H1 (cell line): Measurements from ENCODE around the gene THEM5. TPM values are rescaled to one million over a fixed set of nuclear protein-coding genes. Genes with fewer than 3 reads are reported as not detected.

ENCODE experiments used
- CTCF ChIA-PET: fragments of 300-600 bp; sonication (Branson Sonifier 250); formaldehyde crosslinking; loops from one replicate; lab custom pipeline; 2021; ENCODE audit not compliant: partially characterized antibody; lab: Charles Lee
- POLR2A ChIA-PET: fragments of 300-600 bp; sonication (Branson Sonifier 250); formaldehyde crosslinking; loops from one replicate; lab custom pipeline; 2021; ENCODE audit warnings: inconsistent platforms; ENCODE audit not compliant: partially characterized antibody; lab: Charles Lee
- DNase-seq, 2 experiments: peaks; one replicate each; pipeline versions ENCODE4 v3.0.0 to v3.0.0-alpha.2; 2010 to 2022; ENCODE audit warnings: low spot score in 2 of 2, low read depth in 1 of 2, mixed read lengths in 1 of 2
- FAIRE-seq: peaks from 2 replicates; lab custom pipeline; 2011; peaks lifted over from hg19 to GRCh38; lab: Jason Lieb, UNC
- H2AFZ ChIP-seq: 2 replicates; pipeline ENCODE4 v1.8.1; 2012; ENCODE audit warnings: low read length, inconsistent platforms
- H2AK5ac ChIP-seq: 2 replicates; pipeline ENCODE4 v1.6.1; 2013; ENCODE audit warnings: low read depth, low read length
- H2BK120ac ChIP-seq: replicated peaks from 2 replicates; pipeline ENCODE3; 2013; ENCODE audit warnings: low read depth, low read length, inconsistent platforms
- H2BK12ac ChIP-seq: 2 replicates; pipeline ENCODE4 v1.6.1; 2013; ENCODE audit warnings: low read depth, low read length
- H2BK15ac ChIP-seq: 2 replicates; pipeline ENCODE4 v1.6.1; 2013; ENCODE audit warnings: low read length
- H2BK20ac ChIP-seq: 2 replicates; pipeline ENCODE4 v1.6.1; 2013; ENCODE audit warnings: low read length
- H2BK5ac ChIP-seq: 2 replicates; pipeline ENCODE4 v1.6.1; 2013; ENCODE audit warnings: low read depth, low read length
- H3K14ac ChIP-seq: 2 replicates; pipeline ENCODE4 v1.6.1; 2013; ENCODE audit warnings: inconsistent platforms; ENCODE audit not compliant: insufficient read length
- H3K18ac ChIP-seq: 2 replicates; pipeline ENCODE4 v1.6.1; 2013; ENCODE audit warnings: low read length; ENCODE audit errors: extremely low read depth
- H3K23ac ChIP-seq: 2 replicates; pipeline ENCODE4 v1.6.1; 2013; ENCODE audit warnings: inconsistent platforms; ENCODE audit not compliant: insufficient read length
- H3K23me2 ChIP-seq: 2 replicates; pipeline ENCODE4 v1.6.1; 2013; ENCODE audit warnings: low read depth, low read length
- H3K27ac ChIP-seq: 2 replicates; pipeline ENCODE4 v1.6.1; 2011; ENCODE audit warnings: low read depth, low read length, inconsistent platforms
- H3K27me3 ChIP-seq, 4 experiments: replicated peaks in 1 of 4; 1 replicate in 1 of 4; 2 replicates in 3 of 4; pipeline versions ENCODE4 v1.6.1 to v1.8.1; 2011 to 2013; ENCODE audit warnings: low read length in 3 of 4, mild to moderate bottlenecking in 3 of 4, inconsistent platforms in 2 of 4, mixed read lengths in 2 of 4, moderate library complexity in 1 of 4; ENCODE audit not compliant: control insufficient read depth in 3 of 4, insufficient read depth in 3 of 4; ENCODE audit errors: extremely low read depth in 1 of 4
- H3K36me3 ChIP-seq, 4 experiments: 2 replicates each; pipeline versions ENCODE4 v1.6.1 to v1.8.1; 2011 to 2013; ENCODE audit warnings: mild to moderate bottlenecking in 4 of 4, low read length in 3 of 4, moderate library complexity in 2 of 4, control low read depth in 1 of 4, inconsistent platforms in 1 of 4; ENCODE audit not compliant: insufficient read depth in 4 of 4, control insufficient read depth in 2 of 4
- H3K4ac ChIP-seq: replicated peaks from 2 replicates; pipeline ENCODE3; 2013; ENCODE audit warnings: low read length, low read depth, mixed read lengths, inconsistent platforms; ENCODE audit not compliant: insufficient read length
- H3K4me1 ChIP-seq, 4 experiments: replicated peaks in 1 of 4; 1 replicate in 1 of 4; 2 replicates in 3 of 4; pipeline versions ENCODE4 v1.6.1 to v1.8.1; 2011 to 2013; ENCODE audit warnings: low read length in 3 of 4, inconsistent platforms in 2 of 4, mixed read lengths in 1 of 4; ENCODE audit not compliant: insufficient read depth in 4 of 4, control insufficient read depth in 3 of 4
- H3K4me2 ChIP-seq, 2 experiments: 2 replicates each; pipeline versions ENCODE4 v1.6.1 to v1.8.1; 2011 to 2013; ENCODE audit warnings: low read depth in 2 of 2, low read length in 2 of 2, control low read depth in 1 of 2, inconsistent platforms in 1 of 2, mild to moderate bottlenecking in 1 of 2; ENCODE audit not compliant: insufficient read depth in 1 of 2
- H3K4me3 ChIP-seq, 4 experiments: fragments of 200-600, 300-600 bp in 1 of 4; sonication (generic), shearing (Covaris generic), sonication (Bioruptor Twin) in 1 of 4; 2 replicates each; pipeline versions ENCODE4 v1.5.1 to v1.8.1; 2011 to 2016; ENCODE audit warnings: low read length in 4 of 4, low read depth in 3 of 4, control low read depth in 2 of 4, inconsistent platforms in 2 of 4, mild to moderate bottlenecking in 2 of 4, mixed read lengths in 1 of 4, moderate library complexity in 1 of 4; ENCODE audit not compliant: insufficient read depth in 2 of 4; ENCODE audit errors: extremely low read depth in 1 of 4
- H3K56ac ChIP-seq: replicated peaks from 2 replicates; pipeline ENCODE3; 2013; ENCODE audit warnings: low read depth, mild to moderate bottlenecking, mixed read lengths, low read length, inconsistent platforms; ENCODE audit not compliant: insufficient read length
- H3K79me1 ChIP-seq: 2 replicates; pipeline ENCODE4 v1.6.1; 2013; ENCODE audit warnings: low read depth, low read length, control low read depth
- H3K79me2 ChIP-seq, 2 experiments: 2 replicates each; pipeline versions ENCODE4 v1.6.1 to v1.8.1; 2012 to 2013; ENCODE audit warnings: low read length in 2 of 2, mild to moderate bottlenecking in 2 of 2, inconsistent platforms in 1 of 2; ENCODE audit not compliant: insufficient read depth in 2 of 2, control insufficient read depth in 1 of 2
- H3K9ac ChIP-seq, 4 experiments: replicated peaks in 1 of 4; 1 replicate in 1 of 4; 2 replicates in 3 of 4; pipeline versions ENCODE4 v1.6.1 to v1.8.1; 2011 to 2013; ENCODE audit warnings: low read depth in 3 of 4, low read length in 3 of 4, control low read depth in 2 of 4, mild to moderate bottlenecking in 2 of 4, moderate library complexity in 2 of 4, inconsistent platforms in 1 of 4; ENCODE audit errors: extremely low read depth in 1 of 4
- H3K9me3 ChIP-seq, 2 experiments: 2 replicates each; pipeline versions ENCODE4 v1.6.1 to v1.8.1; 2012 to 2013; ENCODE audit warnings: mild to moderate bottlenecking in 2 of 2, moderate library complexity in 2 of 2, control low read depth in 1 of 2, inconsistent platforms in 1 of 2, low read depth in 1 of 2, low read length in 1 of 2, mixed read lengths in 1 of 2; ENCODE audit not compliant: insufficient read depth in 2 of 2
- H4K20me1 ChIP-seq, 2 experiments: replicated peaks in 1 of 2; 2 replicates each; pipeline versions ENCODE3 to v1.8.1; 2011 to 2013; ENCODE audit warnings: inconsistent platforms in 2 of 2, low read length in 2 of 2, mild to moderate bottlenecking in 1 of 2; ENCODE audit not compliant: insufficient read depth in 2 of 2, control insufficient read depth in 1 of 2
- H4K5ac ChIP-seq: 2 replicates; pipeline ENCODE4 v1.6.1; 2013; ENCODE audit warnings: low read length, low read depth, mixed read lengths, inconsistent platforms; ENCODE audit not compliant: insufficient read length
- H4K8ac ChIP-seq: 2 replicates; pipeline ENCODE4 v1.8.0; 2013; ENCODE audit warnings: mild to moderate bottlenecking, moderate library complexity, low read length, inconsistent platforms; ENCODE audit not compliant: insufficient read depth; ENCODE audit errors: extremely low read depth
- H4K91ac ChIP-seq: replicated peaks from 2 replicates; pipeline ENCODE3; 2013; ENCODE audit warnings: low read length, mixed read lengths, inconsistent platforms; ENCODE audit not compliant: insufficient read length
- ATF2 ChIP-seq: IDR thresholded peaks from 2 replicates; pipeline ENCODE4 v1.6.1; 2012; ENCODE audit warnings: low read length, inconsistent platforms
- E2F6 ChIP-seq: IDR thresholded peaks from 2 replicates; pipeline ENCODE4 v1.6.1; 2012; ENCODE audit warnings: inconsistent platforms
- EZH2 ChIP-seq: fragments of 200-600 bp; sonication (generic); IDR thresholded peaks from 2 replicates; pipeline ENCODE4 v1.7.1; 2012; ENCODE audit warnings: low read depth, mild to moderate bottlenecking, moderate library complexity, low read length, inconsistent platforms; ENCODE audit not compliant: severe bottlenecking
- GABPA ChIP-seq: IDR thresholded peaks from 2 replicates; pipeline ENCODE4 v1.6.1; 2011; ENCODE audit warnings: mild to moderate bottlenecking, low read length, moderate library complexity, borderline replicate concordance; ENCODE audit not compliant: insufficient read depth
- KDM1A ChIP-seq: fragments of 200-600, 300-600 bp; sonication (generic); IDR thresholded peaks from 2 replicates; pipeline ENCODE4 v1.7.1; 2016; ENCODE audit warnings: mild to moderate bottlenecking, low read length, borderline replicate concordance
- RAD21 ChIP-seq, 2 experiments: IDR thresholded peaks in 1 of 2; conservative IDR thresholded peaks in 1 of 2; 2 replicates each; pipeline ENCODE4 v1.6.1; 2011; ENCODE audit warnings: low read depth in 2 of 2, low read length in 2 of 2, improper control_type of control experiment in 1 of 2, inconsistent platforms in 1 of 2, mild to moderate bottlenecking in 1 of 2, moderate library complexity in 1 of 2
- RNF2 ChIP-seq: fragments of 200-900, 300-1000 bp; sonication (generic); IDR thresholded peaks from 2 replicates; pipeline ENCODE4 v1.7.1; 2016; ENCODE audit warnings: borderline replicate concordance, low read depth, mild to moderate bottlenecking, antibody characterized with exemption, low read length; ENCODE audit not compliant: poor library complexity, severe bottlenecking; ENCODE audit errors: missing control alignments
- SAP30 ChIP-seq: fragments of 300-600 bp; sonication (generic); IDR thresholded peaks from 2 replicates; pipeline ENCODE4 v1.7.1; 2012; ENCODE audit warnings: low read length, moderate library complexity, mild to moderate bottlenecking, inconsistent platforms; ENCODE audit not compliant: insufficient read depth, insufficient replicate concordance
- ZNF274 ChIP-seq: IDR thresholded peaks from 2 replicates; pipeline ENCODE4 v1.7.0; 2012; ENCODE audit warnings: low read length, borderline replicate concordance; ENCODE audit errors: extremely low read depth
- WGBS, 2 experiments: shearing (Covaris generic) in 1 of 2; methylation state at CpG; one replicate each; pipeline versions ENCODE4 v1.1.6 to v1.1.7; 2013 to 2015; ENCODE audit warnings: low lambda C conversion rate in 2 of 2, mixed read lengths in 2 of 2, inconsistent platforms in 1 of 2, low coverage in 1 of 2, missing lambda C conversion rate in 1 of 2; ENCODE audit not compliant: insufficient replicate concordance in 2 of 2, insufficient coverage in 1 of 2, insufficient read length in 1 of 2; ENCODE audit errors: extremely low coverage in 1 of 2, missing lambda C conversion rate in 1 of 2; 5-methylcytosine and 5-hydroxymethylcytosine counted together
- polyA plus RNA-seq, 7 experiments: library from polyadenylated mRNA; depleted of rRNA in 3 of 7; stranded (reverse) in 5 of 7; unstranded in 2 of 7; fragments of >200 nt in 5 of 7; fragments of 200-250 nt in 2 of 7; gene quantifications; 1 replicate in 5 of 7; 2 replicates in 1 of 7; 4 replicates in 1 of 7; pipeline versions ENCODE4 v1.2.1 to v1.2.3, GENCODE V29; 2011 to 2013; ENCODE audit warnings: missing spikeins in 2 of 7, mixed read lengths in 2 of 7
- total RNA-seq: library from RNA; stranded (reverse); fragmentation: NEBNext Ultra II Directional; extraction: Animal tissue kit (Norgen Biotek cat#: 25700); gene quantifications from 2 replicates; pipeline ENCODE4 v1.2.1, GENCODE V29; 2021

THEM5 gene
- total and polyA plus RNA-seq, 2 of the 8 experiments (the other 6 are each of a cell fraction or from before 2014, with no cell fraction given) = not detected

GRCh38 chr1:151837884-151838221 is 15.7 kb downstream of the THEM5 start:
- H3K23ac ChIP-seq = no peak overlapping the region
- H3K27ac ChIP-seq = no peak overlapping the region
- 11% methylated on average over 15 of the region's 26 CpGs; no CpG with 5 or more reads in 1 of the 2 experiments for WGBS, 2 experiments
- H2BK20ac ChIP-seq = no peak overlapping the region
- H3K4me2 ChIP-seq = peak overlapping the region; percentile 77 to 93
- DNase-seq (no peak), FAIRE-seq (no peak)
- no peaks in the 10 kb centered on the region for H3K79me2 ChIP-seq
- ChIA-PET POLR2A (interaction anchor here (1.1 to 5.0 kb wide), 3 partner anchors 11 to 123 kb away, joined by 3 to 19 read pairs (median 14); partner anchors contain the start of gene THEM5), CTCF (interaction anchor here (1.2 to 2.2 kb wide), 2 partner anchors 8 to 70 kb away, joined by 3 to 7 read pairs; no protein-coding TSS in a partner anchor)
- 0 out of 2 replicates have a peak overlapping the region, but pooled peaks have one; percentile 17 for H2BK12ac ChIP-seq
- no peaks in the 10 kb centered on the region for H4K20me1 ChIP-seq
- H3K4me1 ChIP-seq = peaks cover 4 to 17% (median 9%) of the 10 kb centered on the region in 4 experiments
- no peak overlapping the region for H2BK120ac ChIP-seq
- no peaks in the 10 kb centered on the region for H3K36me3 ChIP-seq
- H3K23me2 ChIP-seq = peaks cover 23% of the 10 kb centered on the region
- no peak overlapping the region for H2BK15ac ChIP-seq
- peak overlapping the region; percentile 59; the same call in 1 of the 2 replicates for H4K8ac ChIP-seq
- no peak overlapping the region; the same call in 1 of the 2 replicates for H3K18ac ChIP-seq
- no peak overlapping the region for H3K56ac ChIP-seq
- no peak overlapping the region for H3K14ac ChIP-seq
- H3K4ac ChIP-seq = no peak overlapping the region
- no peak overlapping the region for H4K5ac ChIP-seq
- peak overlapping the region in 1 of 4 experiments; percentile 18; a peak in 2 of 7 replicates for H3K9ac ChIP-seq
- H3K9me3 ChIP-seq = no peaks in the 10 kb centered on the region
- no peaks in the 10 kb centered on the region for H3K79me1 ChIP-seq
- H3K27me3 ChIP-seq = peaks cover 10 to 24% (median 21%) of the 10 kb centered on the region in 4 experiments
- no peak overlapping the region for H2AFZ ChIP-seq
- peak overlapping the region; percentile 43 to 69 (median 54) for H3K4me3 ChIP-seq
- H2AK5ac ChIP-seq = no peak overlapping the region
- H2BK5ac ChIP-seq = no peak overlapping the region
- no peak overlapping the region for H4K91ac ChIP-seq
- TF ChIP-seq SAP30 (no peak), ATF2 (no peak), E2F6 (peak; percentile 89), GABPA (no peak), EZH2 (peak; percentile 64), ZNF274 (no peak), RAD21 (IDR thresholded peaks at IDR 0.05 in 1 of 2, conservative IDR thresholded peaks at IDR 0.05 in 1 of 2; ENCODE audit: low read depth in 2 of 2, low read length in 2 of 2) (no peak), RNF2 (peak; percentile 59), KDM1A (no peak)
